Ectodermal cell (in vitro differentiated cells): Measurements from ENCODE around the gene PEF1.

Experiments
- H3K27ac ChIP-seq: 2 replicates; pipeline ENCODE4 v1.7.0; 2013; ENCODE audit warnings: mild to moderate bottlenecking, low read depth, low read length; ENCODE audit not compliant: insufficient read depth, poor library complexity, severe bottlenecking
- H3K27me3 ChIP-seq: 2 replicates; pipeline ENCODE4 v1.7.0; 2013; ENCODE audit warnings: mild to moderate bottlenecking, low read length; ENCODE audit not compliant: insufficient read depth, control insufficient read depth, poor library complexity, severe bottlenecking
- H3K36me3 ChIP-seq: one replicate; pipeline ENCODE4 v1.7.0; 2013; ENCODE audit warnings: low read length; ENCODE audit not compliant: control insufficient read depth, insufficient read depth
- H3K4me1 ChIP-seq: one replicate; pipeline ENCODE4 v1.7.0; 2013; ENCODE audit warnings: low read length; ENCODE audit not compliant: control insufficient read depth, insufficient read depth
- H3K4me3 ChIP-seq: 2 replicates; pipeline ENCODE4 v1.7.0; 2013; ENCODE audit warnings: low read depth, low read length, control low read depth; ENCODE audit not compliant: insufficient read depth
- H3K9me3 ChIP-seq: 2 replicates; pipeline ENCODE4 v1.7.0; 2013; ENCODE audit warnings: mild to moderate bottlenecking, low read length, moderate library complexity; ENCODE audit not compliant: control insufficient read depth
- WGBS, 2 experiments: methylation state at CpG; one replicate each; pipeline ENCODE4 v1.1.7; 2013; ENCODE audit warnings: missing lambda C conversion rate in 2 of 2; 5-methylcytosine and 5-hydroxymethylcytosine counted together

Gene PEF1

DNA sequence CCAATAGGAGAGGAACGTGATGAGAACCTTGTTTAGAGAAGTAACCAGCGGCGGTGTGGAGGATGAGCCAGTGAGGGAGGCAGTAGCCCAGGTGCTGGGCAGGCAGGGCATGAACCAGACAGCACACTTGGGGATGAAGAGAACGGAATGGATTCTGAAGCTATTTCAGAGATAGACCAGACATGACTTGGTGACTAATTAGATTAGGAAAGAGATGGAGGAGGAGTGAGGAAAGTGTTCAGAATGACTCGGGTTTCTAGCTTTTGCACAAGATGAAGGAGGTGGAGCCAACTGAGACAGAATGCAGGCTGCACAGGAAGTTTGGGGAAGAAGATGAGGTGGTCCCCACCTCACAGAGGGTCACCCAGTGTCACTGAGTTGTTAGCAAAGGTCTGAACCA, 5.1 kb downstream of the PEF1 start:
- no peaks in the 10 kb centered on the region for H3K9me3 ChIP-seq
- no peaks in the 10 kb centered on the region for H3K36me3 ChIP-seq
- no peak overlapping the region for H3K4me3 ChIP-seq
- WGBS, 2 experiments = 77 to 78% methylated on average over 5 of the region's 5 CpGs
- H3K27me3 ChIP-seq = no peaks in the 10 kb centered on the region
- H3K27ac ChIP-seq = no peak overlapping the region
- peaks cover 7% of the 10 kb centered on the region for H3K4me1 ChIP-seq

DNA sequence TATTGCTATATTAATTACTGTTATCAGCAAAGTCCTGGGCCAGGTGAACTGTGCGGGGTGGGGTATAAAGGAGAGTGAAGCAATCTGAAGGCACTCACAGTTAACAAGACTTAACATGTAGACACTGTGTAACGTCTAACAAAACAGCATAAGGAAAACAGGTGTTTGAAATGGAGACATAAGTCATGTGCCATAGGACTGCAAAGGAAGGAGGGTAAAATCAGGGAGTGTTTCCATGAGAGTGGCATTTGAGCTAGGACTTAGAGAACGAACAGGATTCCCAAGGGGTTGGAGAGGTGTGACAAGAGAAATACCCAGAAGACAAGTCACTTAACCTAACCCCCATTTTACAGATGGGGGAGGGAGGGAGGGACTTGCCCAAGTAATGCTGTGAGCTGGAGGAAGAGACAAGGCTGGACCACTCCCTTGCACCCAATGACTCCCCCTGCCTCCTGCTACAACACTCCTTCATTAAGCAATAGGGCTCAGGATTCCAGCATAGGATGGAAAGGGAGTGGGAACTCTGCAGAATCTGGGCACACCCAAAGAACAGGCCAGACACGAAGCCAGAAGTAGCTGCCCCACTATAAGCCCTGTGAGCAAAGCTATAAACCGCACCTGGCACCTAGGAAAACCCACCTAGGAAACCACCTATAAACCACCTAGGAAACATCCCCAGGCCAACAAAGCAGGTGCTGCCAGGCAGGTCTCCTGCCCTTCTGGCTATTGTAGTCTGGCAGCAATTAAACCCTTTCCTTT, 6.6 kb downstream of the PEF1 start:
- Histone ChIP-seq H3K9me3 (no peaks in the 10 kb centered on the region), H3K4me3 (no peak overlapping the region), H3K36me3 (no peaks in the 10 kb centered on the region), H3K27me3 (no peaks in the 10 kb centered on the region), H3K27ac (no peak overlapping the region), H3K4me1 (no peaks in the 10 kb centered on the region)
- 91% methylated on average over 4 to 5 of the region's 5 CpGs for WGBS, 2 experiments

DNA sequence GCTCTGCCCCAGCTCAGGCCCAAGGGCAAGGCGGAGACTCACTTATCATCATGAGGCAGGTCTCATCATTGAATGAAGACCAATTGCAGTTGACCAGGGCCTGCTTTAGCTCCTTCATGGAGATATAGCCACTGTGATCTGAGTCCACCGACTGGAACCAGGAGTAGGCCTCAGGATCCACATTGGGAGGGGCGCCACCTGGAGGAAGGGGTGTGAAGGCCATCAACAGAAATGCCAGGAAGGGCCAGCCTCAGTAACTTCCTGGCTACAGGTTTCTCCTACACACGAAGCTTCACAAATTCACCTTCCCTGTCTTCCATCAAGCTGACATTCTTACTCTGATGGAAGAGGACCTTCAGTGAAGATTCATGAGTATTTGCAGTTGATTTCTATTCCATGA, 11.6 kb downstream of the PEF1 start:
- no peak overlapping the region for H3K27ac ChIP-seq
- WGBS, 2 experiments = 71 to 73% methylated on average over 4 of the region's 4 CpGs
- H3K27me3 ChIP-seq = no peaks in the 10 kb centered on the region
- H3K9me3 ChIP-seq = no peaks in the 10 kb centered on the region
- H3K36me3 ChIP-seq = peaks cover 16% of the 10 kb centered on the region
- peaks cover 4% of the 10 kb centered on the region for H3K4me1 ChIP-seq
- H3K4me3 ChIP-seq = no peak overlapping the region

DNA sequence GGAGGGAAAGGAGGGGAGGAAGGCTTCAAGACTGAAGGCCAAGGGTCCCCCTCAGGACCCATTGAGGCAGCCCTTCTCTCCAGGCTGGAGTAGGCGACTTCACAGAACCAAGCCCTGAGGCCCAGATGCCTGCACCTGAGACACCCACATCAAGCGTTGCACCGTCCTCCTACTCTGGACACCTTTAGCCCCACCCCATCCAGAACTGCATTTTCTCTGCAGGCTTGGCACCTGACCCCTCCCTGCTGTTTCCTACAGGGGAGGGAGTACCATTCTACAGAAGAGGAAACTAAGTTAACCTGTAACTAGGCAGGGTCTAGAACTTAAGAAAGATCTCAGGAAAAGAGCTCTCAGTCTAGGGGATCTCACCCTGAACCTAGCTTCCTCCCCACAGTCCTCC, 12.0 kb downstream of the PEF1 start:
- peaks cover 16% of the 10 kb centered on the region for H3K36me3 ChIP-seq
- H3K27ac ChIP-seq = no peak overlapping the region
- H3K9me3 ChIP-seq = no peaks in the 10 kb centered on the region
- no peaks in the 10 kb centered on the region for H3K27me3 ChIP-seq
- WGBS, 2 experiments = 94% methylated on average over 3 of the region's 3 CpGs
- H3K4me1 ChIP-seq = peaks cover 4% of the 10 kb centered on the region
- H3K4me3 ChIP-seq = no peak overlapping the region

- Histone ChIP-seq H3K27ac (no peak overlapping the region), H3K4me3 (no peak overlapping the region), H3K4me1 (peaks cover 4% of the 10 kb centered on the region), H3K36me3 (peaks cover 16% of the 10 kb centered on the region), H3K27me3 (no peaks in the 10 kb centered on the region), H3K9me3 (no peaks in the 10 kb centered on the region)
- WGBS, 2 experiments = 94 to 96% methylated on average over 6 of the region's 6 CpGs
Observed at GRCh38 chr1:31628931-31629556, 15.6 kb downstream of the PEF1 start.

- no peaks in the 10 kb centered on the region for H3K9me3 ChIP-seq
- 86 to 87% methylated on average over 11 of the region's 11 CpGs for WGBS, 2 experiments
- no peak overlapping the region for H3K27ac ChIP-seq
- H3K4me3 ChIP-seq = no peak overlapping the region
- H3K27me3 ChIP-seq = no peaks in the 10 kb centered on the region
- H3K4me1 ChIP-seq = peaks cover 4% of the 10 kb centered on the region
- peaks cover 16% of the 10 kb centered on the region for H3K36me3 ChIP-seq
Observed at GRCh38 chr1:31627930-31628559, 16.6 kb downstream of the PEF1 start.

GRCh38 chr1:31627301-31627929, 17.3 kb downstream of the PEF1 start:
- peaks cover 16% of the 10 kb centered on the region for H3K36me3 ChIP-seq
- no peak overlapping the region for H3K4me3 ChIP-seq
- H3K4me1 ChIP-seq = peaks cover 4% of the 10 kb centered on the region
- 94% methylated on average over 13 of the region's 13 CpGs for WGBS, 2 experiments
- H3K27me3 ChIP-seq = no peaks in the 10 kb centered on the region
- H3K9me3 ChIP-seq = no peaks in the 10 kb centered on the region
- no peak overlapping the region for H3K27ac ChIP-seq

GRCh38 chr1:31626223-31627207, 18.2 kb downstream of the PEF1 start:
- H3K36me3 ChIP-seq = peaks cover 11% of the 10 kb centered on the region
- H3K27me3 ChIP-seq = no peaks in the 10 kb centered on the region
- H3K4me3 ChIP-seq = no peak overlapping the region
- 65 to 68% methylated on average over 23 of the region's 23 CpGs for WGBS, 2 experiments
- H3K9me3 ChIP-seq = no peaks in the 10 kb centered on the region
- H3K27ac ChIP-seq = no peak overlapping the region
- peaks cover 4% of the 10 kb centered on the region for H3K4me1 ChIP-seq

- Histone ChIP-seq H3K4me3 (no peak overlapping the region), H3K9me3 (no peaks in the 10 kb centered on the region), H3K27ac (no peak overlapping the region), H3K36me3 (peaks cover 11% of the 10 kb centered on the region), H3K27me3 (no peaks in the 10 kb centered on the region), H3K4me1 (peaks cover 4% of the 10 kb centered on the region)
- 91 to 94% methylated on average over 4 of the region's 4 CpGs for WGBS, 2 experiments
Observed at GRCh38 chr1:31625561-31626222, 19.0 kb downstream of the PEF1 start.
